Neural cell (in vitro differentiated cells): ENCODE results near the gene SETD5. TPM values are rescaled to one million over a fixed set of nuclear protein-coding genes. Genes with fewer than 3 reads are reported as not detected.

ENCODE experiments used
- H2AFZ ChIP-seq: fragments of 200-600, 300-800 bp; sonication (generic), shearing (Covaris generic); 2 replicates; pipeline ENCODE4 v1.6.0; 2014; ENCODE audit warnings: low read depth, mild to moderate bottlenecking, antibody characterized with exemption, low read length, moderate library complexity
- H3F3A ChIP-seq: fragments of 200-600 bp; shearing (Covaris generic); 2 replicates; pipeline ENCODE4 v1.6.1; 2016; ENCODE audit warnings: mild to moderate bottlenecking, moderate library complexity, mixed read lengths, antibody characterized with exemption, low read length; ENCODE audit not compliant: insufficient read depth, poor library complexity, severe bottlenecking
- H3K27ac ChIP-seq: fragments of 200-600, 300-800 bp; sonication (generic), shearing (Covaris generic); 2 replicates; pipeline ENCODE4 v1.5.1; 2014; ENCODE audit warnings: mild to moderate bottlenecking, low read length, moderate library complexity
- H3K27me3 ChIP-seq: fragments of 300-800, 200-600 bp; sonication (generic), shearing (Covaris generic); 2 replicates; pipeline ENCODE4 v1.6.0; 2014; ENCODE audit warnings: mild to moderate bottlenecking, low read depth, low read length, moderate library complexity; ENCODE audit not compliant: insufficient read depth
- H3K36me3 ChIP-seq: fragments of 300-800, 200-600 bp; sonication (generic), shearing (Covaris generic); 2 replicates; pipeline ENCODE4 v1.5.1; 2014; ENCODE audit warnings: mild to moderate bottlenecking, antibody characterized with exemption, low read length, moderate library complexity; ENCODE audit not compliant: insufficient read depth
- H3K4me2 ChIP-seq: fragments of 300-800, 200-600 bp; sonication (generic), shearing (Covaris generic); 2 replicates; pipeline ENCODE4 v1.6.0; 2014; ENCODE audit warnings: mild to moderate bottlenecking, low read length
- H3K4me3 ChIP-seq: fragments of 300-800, 200-600 bp; sonication (generic), shearing (Covaris generic); 2 replicates; pipeline ENCODE4 v1.5.1; 2014; ENCODE audit warnings: mild to moderate bottlenecking, low read length, moderate library complexity
- H3K79me2 ChIP-seq: fragments of 200-600 bp; shearing (Covaris generic); replicated peaks from 2 replicates; pipeline ENCODE4 v1.6.0; 2014; ENCODE audit warnings: mild to moderate bottlenecking, low read length, moderate library complexity; ENCODE audit not compliant: insufficient read depth
- H3K9ac ChIP-seq: fragments of 300-800, 200-600 bp; sonication (generic), shearing (Covaris generic); 2 replicates; pipeline ENCODE4 v1.6.1; 2016; ENCODE audit warnings: mild to moderate bottlenecking, low read length, mixed read lengths
- H3K9me2 ChIP-seq: fragments of 200-600 bp; shearing (Covaris generic); 2 replicates; pipeline ENCODE4 v1.6.1; 2016; ENCODE audit warnings: mild to moderate bottlenecking, low read length, mixed read lengths; ENCODE audit not compliant: insufficient read depth
- H3K9me3 ChIP-seq: fragments of 200-600, 300-800 bp; sonication (generic), shearing (Covaris generic); 2 replicates; pipeline ENCODE4 v1.6.1; 2016; ENCODE audit warnings: mild to moderate bottlenecking, mixed run types, low read length, moderate library complexity, mixed read lengths
- H4K20me1 ChIP-seq: fragments of 200-600 bp; shearing (Covaris generic); 2 replicates; pipeline ENCODE4 v1.6.1; 2016; ENCODE audit warnings: mild to moderate bottlenecking, mixed run types; ENCODE audit not compliant: insufficient read depth
- EP300 ChIP-seq: fragments of 450-650 bp; conservative IDR thresholded peaks from 2 replicates; pipeline ENCODE4 v1.6.1; 2014; ENCODE audit warnings: antibody characterized with exemption, mild to moderate bottlenecking, moderate library complexity; ENCODE audit not compliant: poor library complexity, severe bottlenecking
- EZH2 ChIP-seq: fragments of 200-600, 300-800 bp; shearing (Covaris generic), sonication (generic); IDR thresholded peaks from 2 replicates; pipeline ENCODE4 v1.6.1; 2014; ENCODE audit warnings: antibody characterized with exemption, low read length, borderline replicate concordance, mild to moderate bottlenecking; ENCODE audit not compliant: insufficient read depth, poor library complexity, severe bottlenecking
- MXI1 ChIP-seq: fragments of 450-650 bp; conservative IDR thresholded peaks from 2 replicates; pipeline ENCODE4 v1.6.1; 2014; ENCODE audit warnings: antibody characterized with exemption, mild to moderate bottlenecking; ENCODE audit not compliant: poor library complexity, severe bottlenecking
- POLR2AphosphoS5 ChIP-seq: IDR thresholded peaks from 2 replicates; pipeline ENCODE4 v1.6.1; 2012
- RAD21 ChIP-seq: fragments of 450-650 bp; conservative IDR thresholded peaks from 2 replicates; pipeline ENCODE4 v1.6.1; 2014; ENCODE audit warnings: antibody characterized with exemption, mild to moderate bottlenecking, moderate library complexity
- SMC3 ChIP-seq: fragments of 450-650 bp; conservative IDR thresholded peaks from 2 replicates; pipeline ENCODE4 v1.6.1; 2014; ENCODE audit warnings: antibody characterized with exemption, mild to moderate bottlenecking, moderate library complexity; ENCODE audit not compliant: poor library complexity
- TAF1 ChIP-seq: IDR thresholded peaks from 2 replicates; pipeline ENCODE4 v1.6.1; 2012; ENCODE audit warnings: low read depth
- polyA plus RNA-seq: library from polyadenylated mRNA; depleted of rRNA; stranded (reverse); fragments of >200 nt; gene quantifications from 2 replicates; pipeline ENCODE4 v1.2.3, GENCODE V29; 2014
- TF ChIP-seq, protein P1 (sequence below): fragments of 450-650 bp; IDR thresholded peaks from 2 replicates; pipeline ENCODE4 v1.5.1; 2014; ENCODE audit warnings: antibody characterized with exemption, mild to moderate bottlenecking, moderate library complexity; ENCODE audit not compliant: poor library complexity, severe bottlenecking
- TF ChIP-seq, protein P2 (sequence below): IDR thresholded peaks from 2 replicates; pipeline ENCODE4 v1.6.1; 2012; ENCODE audit warnings: borderline replicate concordance

The SETD5 gene
- polyA plus RNA-seq, 1 donor from 2014 or later: 38.0 TPM

DNA sequence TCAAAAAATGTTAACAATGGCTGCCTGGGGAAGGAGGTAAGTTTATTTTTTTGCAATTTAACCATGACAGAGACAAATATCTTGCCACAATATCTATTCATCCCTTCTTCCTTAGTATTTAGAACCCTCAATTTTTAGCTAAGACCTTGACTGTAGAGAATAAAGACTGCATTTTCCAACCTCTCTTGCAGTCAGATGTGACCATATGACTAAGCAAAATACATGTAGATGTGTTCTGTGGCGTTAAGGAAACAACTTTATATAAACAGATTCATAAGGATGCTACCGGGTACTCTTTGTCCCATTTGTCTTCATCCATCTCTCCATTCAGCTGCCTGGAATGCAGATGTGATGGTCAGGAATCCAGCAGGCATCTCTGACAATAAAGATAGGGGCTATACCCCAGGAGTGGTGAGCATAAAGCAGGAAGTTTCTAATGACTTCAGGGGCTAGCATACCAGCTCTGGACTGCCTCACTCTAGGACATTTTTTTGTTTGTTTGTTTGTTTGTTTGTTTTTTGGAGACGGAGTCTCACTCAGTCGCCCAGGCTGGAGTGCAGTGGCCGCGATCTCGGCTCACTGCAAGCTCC is 115.1 kb downstream of the SETD5 start:
- H4K20me1 ChIP-seq: no peaks in the 10 kb centered on the region
- no peak overlapping the region for H2AFZ ChIP-seq
- TF ChIP-seq, protein P1, sequence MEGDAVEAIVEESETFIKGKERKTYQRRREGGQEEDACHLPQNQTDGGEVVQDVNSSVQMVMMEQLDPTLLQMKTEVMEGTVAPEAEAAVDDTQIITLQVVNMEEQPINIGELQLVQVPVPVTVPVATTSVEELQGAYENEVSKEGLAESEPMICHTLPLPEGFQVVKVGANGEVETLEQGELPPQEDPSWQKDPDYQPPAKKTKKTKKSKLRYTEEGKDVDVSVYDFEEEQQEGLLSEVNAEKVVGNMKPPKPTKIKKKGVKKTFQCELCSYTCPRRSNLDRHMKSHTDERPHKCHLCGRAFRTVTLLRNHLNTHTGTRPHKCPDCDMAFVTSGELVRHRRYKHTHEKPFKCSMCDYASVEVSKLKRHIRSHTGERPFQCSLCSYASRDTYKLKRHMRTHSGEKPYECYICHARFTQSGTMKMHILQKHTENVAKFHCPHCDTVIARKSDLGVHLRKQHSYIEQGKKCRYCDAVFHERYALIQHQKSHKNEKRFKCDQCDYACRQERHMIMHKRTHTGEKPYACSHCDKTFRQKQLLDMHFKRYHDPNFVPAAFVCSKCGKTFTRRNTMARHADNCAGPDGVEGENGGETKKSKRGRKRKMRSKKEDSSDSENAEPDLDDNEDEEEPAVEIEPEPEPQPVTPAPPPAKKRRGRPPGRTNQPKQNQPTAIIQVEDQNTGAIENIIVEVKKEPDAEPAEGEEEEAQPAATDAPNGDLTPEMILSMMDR: no peak
- TF ChIP-seq SMC3: no peak
- no peak for TF ChIP-seq EP300
- TF ChIP-seq MXI1: no peak
- no peak for TF ChIP-seq POLR2AphosphoS5
- TF ChIP-seq, protein P2, sequence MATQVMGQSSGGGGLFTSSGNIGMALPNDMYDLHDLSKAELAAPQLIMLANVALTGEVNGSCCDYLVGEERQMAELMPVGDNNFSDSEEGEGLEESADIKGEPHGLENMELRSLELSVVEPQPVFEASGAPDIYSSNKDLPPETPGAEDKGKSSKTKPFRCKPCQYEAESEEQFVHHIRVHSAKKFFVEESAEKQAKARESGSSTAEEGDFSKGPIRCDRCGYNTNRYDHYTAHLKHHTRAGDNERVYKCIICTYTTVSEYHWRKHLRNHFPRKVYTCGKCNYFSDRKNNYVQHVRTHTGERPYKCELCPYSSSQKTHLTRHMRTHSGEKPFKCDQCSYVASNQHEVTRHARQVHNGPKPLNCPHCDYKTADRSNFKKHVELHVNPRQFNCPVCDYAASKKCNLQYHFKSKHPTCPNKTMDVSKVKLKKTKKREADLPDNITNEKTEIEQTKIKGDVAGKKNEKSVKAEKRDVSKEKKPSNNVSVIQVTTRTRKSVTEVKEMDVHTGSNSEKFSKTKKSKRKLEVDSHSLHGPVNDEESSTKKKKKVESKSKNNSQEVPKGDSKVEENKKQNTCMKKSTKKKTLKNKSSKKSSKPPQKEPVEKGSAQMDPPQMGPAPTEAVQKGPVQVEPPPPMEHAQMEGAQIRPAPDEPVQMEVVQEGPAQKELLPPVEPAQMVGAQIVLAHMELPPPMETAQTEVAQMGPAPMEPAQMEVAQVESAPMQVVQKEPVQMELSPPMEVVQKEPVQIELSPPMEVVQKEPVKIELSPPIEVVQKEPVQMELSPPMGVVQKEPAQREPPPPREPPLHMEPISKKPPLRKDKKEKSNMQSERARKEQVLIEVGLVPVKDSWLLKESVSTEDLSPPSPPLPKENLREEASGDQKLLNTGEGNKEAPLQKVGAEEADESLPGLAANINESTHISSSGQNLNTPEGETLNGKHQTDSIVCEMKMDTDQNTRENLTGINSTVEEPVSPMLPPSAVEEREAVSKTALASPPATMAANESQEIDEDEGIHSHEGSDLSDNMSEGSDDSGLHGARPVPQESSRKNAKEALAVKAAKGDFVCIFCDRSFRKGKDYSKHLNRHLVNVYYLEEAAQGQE: no peak
- TF ChIP-seq TAF1: no peak
- no peak for TF ChIP-seq EZH2
- no peak for TF ChIP-seq RAD21
- H3K4me2 ChIP-seq: no peak overlapping the region
- H3K9me2 ChIP-seq: no peaks in the 10 kb centered on the region
- no peaks in the 10 kb centered on the region for H3F3A ChIP-seq
- no peaks in the 10 kb centered on the region for H3K27me3 ChIP-seq
- no peaks in the 10 kb centered on the region for H3K36me3 ChIP-seq
- H3K79me2 ChIP-seq: no peaks in the 10 kb centered on the region
- no peaks in the 10 kb centered on the region for H3K9me3 ChIP-seq
- H3K9ac ChIP-seq: no peak overlapping the region
- H3K4me3 ChIP-seq: no peak overlapping the region
- H3K27ac ChIP-seq: no peak overlapping the region

DNA sequence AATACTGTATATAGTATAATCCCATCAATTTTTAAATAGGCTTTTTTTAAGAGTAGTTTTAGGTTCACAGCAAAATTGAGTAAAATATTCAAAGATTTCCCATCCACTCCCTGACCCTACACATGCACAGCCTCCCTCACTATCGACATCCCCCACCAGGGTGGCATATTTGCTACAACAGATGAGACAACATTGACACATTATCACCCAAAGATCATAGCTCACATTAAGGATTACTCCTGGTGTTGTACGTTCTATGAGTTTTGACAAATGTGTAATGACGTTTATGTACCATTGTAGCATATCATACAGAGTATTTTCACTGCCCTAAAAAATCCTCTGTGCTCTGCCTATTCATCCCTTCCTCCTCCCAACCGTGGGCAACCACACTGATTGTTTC is 116.9 kb downstream of the SETD5 start:
- Histone ChIP-seq H3K4me2 (no peak overlapping the region), H3K9ac (no peak overlapping the region), H3K36me3 (no peaks in the 10 kb centered on the region), H3F3A (no peaks in the 10 kb centered on the region), H4K20me1 (no peaks in the 10 kb centered on the region), H3K79me2 (no peaks in the 10 kb centered on the region), H3K27me3 (no peaks in the 10 kb centered on the region), H3K9me2 (no peaks in the 10 kb centered on the region), H3K4me3 (no peak overlapping the region), H3K9me3 (no peaks in the 10 kb centered on the region), H3K27ac (no peak overlapping the region), H2AFZ (no peak overlapping the region)
- TF ChIP-seq MXI1: no peak
- TF ChIP-seq, protein P1: no peak
